ENCODE measurements around the gene WWOX.
"Not testable (repeated sequence)": the region's sequence is repeated elsewhere in the genome, so short reads cannot be mapped to it uniquely, and the experiment has no call there.

The WWOX gene

DNA sequence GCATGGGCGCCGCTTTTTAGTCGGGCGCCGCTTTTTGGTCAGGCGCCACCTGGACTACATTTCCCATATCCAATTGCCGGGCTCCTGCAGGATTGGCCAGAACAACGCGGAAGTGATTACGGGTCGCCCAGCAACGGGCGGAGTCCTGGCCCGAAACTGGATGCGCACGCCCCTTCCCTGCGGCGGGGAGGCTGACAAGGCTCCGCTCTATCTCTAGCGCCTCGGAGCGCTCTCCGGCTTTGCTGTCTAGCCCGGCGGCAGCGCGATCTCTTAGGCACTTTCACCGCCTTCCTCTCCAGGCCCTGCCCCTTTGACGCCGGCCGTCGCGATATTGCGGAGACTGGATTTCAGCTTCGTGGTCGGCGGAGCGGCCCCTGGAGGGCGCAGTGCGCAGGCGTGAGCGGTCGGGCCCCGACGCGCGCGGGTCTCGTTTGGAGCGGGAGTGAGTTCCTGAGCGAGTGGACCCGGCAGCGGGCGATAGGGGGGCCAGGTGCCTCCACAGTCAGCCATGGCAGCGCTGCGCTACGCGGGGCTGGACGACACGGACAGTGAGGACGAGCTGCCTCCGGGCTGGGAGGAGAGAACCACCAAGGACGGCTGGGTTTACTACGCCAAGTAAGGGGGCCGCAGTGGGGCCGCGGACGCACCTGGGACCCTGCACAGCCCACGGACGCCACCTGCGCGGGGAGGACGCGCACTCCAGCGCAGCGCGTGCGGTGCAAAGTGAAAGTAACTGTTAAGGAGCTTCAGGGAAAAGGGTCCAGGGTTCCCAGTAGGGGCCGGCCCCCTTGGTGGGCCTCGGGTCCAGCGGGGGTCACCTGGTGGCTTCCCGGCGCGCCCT is at the start of gene WWOX:
TSS of gene WWOX (plus strand) at position 384 of the 841 bp plus-strand sequence.
- peak; percentile 88 to 91 for DNase-seq

DNA sequence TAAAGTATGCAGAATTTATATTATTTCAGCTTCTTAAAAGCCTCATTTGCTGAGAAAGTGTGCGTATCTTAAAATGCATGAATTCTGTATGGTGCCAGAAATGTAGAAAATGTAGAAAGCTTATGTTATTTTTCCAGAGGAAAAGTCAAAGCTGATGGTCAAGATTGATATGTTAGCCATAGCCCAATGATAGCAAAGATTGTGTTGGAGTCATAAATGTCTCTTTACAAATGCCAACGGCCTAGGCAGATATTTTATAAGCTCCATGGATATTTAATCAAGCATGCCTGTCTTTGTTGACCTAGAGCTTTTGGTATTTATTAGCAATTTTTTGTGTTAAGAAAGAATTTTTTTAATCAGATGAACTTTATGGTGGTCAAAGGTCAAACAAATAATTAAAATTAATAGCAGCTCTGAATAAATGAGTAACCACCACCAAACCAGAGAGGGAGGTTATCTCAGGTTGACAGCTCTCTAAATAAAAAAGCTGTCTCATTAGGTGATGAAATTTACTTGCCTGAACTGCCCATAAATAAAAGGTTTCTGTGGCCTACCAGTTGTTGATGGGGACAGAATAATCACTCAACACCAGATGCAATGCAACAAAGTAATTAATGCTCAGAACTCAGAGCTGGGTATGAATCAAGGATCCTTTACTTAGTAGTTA is 48.6 kb upstream of the WWOX start:
- DNase-seq = no peak

DNA sequence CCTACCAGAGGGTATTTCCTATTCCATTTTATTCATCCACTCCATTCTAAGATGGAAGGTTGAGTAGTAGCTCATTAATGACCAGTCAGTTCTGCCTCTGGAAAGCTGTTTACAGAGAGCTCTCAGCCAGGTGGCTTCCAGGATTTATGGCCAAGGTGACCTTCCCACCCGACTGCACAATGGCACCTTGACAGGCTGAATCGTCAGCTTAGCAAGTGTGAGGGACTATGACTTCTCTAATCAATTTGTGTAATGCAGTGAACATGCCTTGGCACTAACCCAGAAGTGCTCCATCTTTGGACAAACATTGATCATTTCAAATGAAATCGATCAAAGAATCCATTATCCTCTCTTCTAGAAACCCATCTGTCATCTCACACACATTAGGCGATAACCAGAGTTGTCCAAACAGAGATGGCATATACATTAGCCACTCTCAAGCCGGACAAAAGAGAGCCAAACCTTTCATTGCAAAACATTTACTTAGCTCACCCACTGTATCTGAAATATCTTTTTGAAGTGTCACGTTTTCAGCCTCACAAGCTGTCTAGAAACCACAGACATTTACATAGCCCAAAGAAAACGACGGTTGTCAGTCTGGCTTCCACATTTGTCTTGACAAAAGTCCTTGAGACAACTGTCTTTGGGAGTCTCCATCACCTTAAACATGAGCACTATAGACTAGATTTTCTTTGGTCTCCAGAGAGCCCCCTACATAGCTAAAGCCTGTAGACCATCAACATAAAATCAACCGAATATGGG is 41.5 kb upstream of the WWOX start:
- DNase-seq = no peak

DNA sequence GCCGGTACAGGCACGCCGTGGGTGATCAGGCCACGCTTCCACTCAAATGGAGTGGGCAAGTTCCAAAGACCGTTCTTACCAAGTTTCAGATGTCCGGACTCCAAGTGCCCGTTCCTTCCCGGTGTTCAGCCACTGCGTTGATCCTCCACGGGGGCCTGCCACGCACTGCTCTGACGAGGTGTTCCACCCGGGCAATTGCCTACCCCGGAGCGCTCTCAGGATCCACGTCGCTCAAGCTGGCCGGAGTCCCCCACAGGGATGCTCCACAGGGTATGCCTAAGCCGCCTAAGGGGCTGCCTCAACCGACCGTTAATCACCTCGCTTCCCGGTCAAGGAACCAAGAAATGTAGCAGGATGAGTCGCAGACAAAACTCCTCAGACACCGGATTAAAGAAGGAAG is 39.6 kb upstream of the WWOX start:
- DNase-seq = not testable (repeated sequence)

DNA sequence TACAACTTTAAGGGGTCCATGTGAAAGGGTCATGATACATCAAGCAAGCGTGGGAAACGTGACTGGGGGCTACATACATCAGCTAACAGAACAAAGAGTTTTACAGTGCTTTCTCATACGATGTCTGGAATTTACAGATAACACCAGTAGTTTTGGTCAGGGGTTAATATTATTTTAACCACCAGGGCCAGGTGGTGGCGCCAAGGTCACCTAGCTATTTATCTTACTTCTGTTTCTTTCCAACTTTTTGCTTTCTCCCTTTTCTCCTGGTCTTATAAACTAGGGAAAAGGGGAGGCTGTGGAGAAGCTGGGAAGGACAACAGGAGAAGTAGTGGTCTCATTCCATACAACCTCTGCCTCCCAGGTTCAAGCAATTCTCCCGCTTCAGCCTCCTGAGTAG is 39.2 kb upstream of the WWOX start:
- no peak for DNase-seq

DNA sequence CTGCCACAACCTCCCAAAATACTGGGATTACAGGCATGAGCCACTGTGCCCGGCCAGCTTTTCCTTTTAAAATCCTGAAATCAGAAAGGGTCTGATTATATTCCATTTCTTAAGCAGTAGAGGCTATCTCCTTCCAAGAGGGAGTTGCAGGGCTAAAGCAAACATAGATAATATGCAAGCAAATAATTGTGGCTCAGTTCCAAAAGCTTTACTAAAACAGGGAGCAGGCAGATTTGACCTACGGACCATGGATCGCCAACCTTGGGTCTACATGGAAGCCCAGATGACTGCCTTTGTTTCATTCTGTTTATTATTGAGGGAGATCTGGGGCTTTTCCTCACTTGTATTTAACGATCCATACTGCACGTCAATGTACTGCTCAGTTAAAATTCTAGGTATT is 38.6 kb upstream of the WWOX start:
- no peak for DNase-seq

DNA sequence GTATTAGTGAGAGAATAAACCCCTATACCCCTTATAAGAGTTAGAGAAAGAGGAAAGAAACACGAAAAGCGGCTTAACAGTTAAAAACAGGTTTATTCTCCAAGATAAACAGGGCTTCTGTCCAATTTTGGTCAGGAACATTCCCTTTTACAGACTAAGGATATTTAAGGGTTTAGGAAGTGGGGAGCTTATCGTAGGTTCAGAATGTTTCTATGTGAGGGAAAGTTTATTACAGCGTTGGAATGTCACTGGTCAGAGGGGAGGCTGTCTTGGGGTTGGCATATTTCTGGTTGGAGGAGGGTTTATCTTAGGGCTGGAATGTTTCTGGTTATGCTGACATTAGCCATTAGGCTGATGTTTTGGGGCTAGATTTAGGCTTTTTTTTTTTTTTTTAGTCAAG is 34.1 kb upstream of the WWOX start:
- no peak for DNase-seq

DNA sequence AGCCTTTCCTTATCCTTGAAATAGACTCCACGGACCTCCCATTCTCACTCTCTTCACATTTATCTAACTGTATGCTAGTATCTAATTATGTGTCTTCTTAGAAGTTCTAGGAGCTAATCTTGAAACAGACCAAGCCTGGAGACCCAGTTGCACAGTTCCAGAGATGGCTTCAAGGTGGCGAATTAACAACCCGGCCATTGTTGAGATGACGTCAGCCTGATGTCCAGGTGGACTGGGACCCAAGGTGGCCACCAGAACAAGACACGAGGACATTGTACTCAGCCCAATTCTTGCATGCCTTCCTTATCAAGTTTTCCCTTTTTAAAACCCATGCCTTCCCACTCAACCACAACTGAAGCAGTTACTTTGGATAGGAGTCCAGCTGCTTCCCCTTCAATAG is 29.5 kb upstream of the WWOX start:
- DNase-seq = no peak

DNA sequence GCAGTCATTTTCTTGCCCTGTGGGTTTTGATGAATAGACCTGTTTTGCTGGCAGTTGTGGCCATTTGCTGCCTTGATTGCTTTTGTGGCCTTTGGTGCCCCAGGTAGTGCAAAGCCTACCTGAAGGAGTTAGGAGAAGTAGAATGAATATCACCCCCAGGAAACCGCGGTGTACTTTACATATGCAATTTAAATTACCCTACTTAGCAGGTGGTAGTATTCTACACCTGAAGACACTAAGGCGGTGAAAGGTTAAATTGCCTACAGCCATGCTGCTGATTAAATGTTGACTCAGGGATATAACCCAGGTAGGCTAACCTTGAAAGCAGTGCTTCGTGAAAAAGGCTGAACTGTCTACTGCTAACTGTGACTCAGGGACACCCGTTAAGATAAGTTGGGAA is 27.2 kb upstream of the WWOX start:
- DNase-seq = no peak

DNA sequence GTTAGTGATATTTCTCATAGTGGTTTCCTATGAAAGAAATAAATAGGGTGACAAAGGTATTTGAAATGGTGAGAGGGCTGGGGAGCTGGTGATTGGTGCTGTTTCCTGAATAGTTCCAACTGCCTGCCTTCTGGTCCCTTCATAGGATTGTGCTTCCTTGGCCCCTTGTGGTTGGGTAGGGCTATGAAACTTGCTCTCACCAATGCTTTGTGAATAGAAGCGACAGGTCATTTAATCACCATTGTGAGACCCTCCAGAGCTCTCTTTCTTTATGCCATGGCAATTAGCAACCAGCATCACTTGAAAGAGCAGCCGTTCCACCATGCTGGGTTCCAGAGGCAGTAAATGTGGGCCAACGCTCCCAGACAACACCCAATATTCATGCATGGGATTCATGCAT is 23.7 kb upstream of the WWOX start:
- DNase-seq = no peak

DNA sequence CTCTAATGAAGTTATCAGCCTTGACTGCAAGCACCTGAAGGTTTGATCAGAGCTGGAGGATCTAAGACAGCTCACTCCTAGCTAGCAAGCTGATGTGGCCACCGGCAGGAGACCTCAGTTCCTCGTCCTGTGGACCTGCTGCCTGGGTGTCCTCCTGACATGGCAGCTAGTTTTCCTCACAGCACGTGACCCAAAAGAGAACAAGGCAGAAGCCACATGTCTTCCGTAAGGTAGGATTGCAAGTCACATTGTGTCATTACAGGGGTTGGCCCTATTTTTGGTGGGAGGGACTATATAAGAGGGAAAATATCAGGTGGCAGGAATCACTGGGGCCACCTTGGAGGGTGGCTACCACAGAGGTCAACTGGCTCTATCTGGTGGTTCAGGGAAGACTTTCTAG is 18.1 kb upstream of the WWOX start:
- no peak for DNase-seq

DNA sequence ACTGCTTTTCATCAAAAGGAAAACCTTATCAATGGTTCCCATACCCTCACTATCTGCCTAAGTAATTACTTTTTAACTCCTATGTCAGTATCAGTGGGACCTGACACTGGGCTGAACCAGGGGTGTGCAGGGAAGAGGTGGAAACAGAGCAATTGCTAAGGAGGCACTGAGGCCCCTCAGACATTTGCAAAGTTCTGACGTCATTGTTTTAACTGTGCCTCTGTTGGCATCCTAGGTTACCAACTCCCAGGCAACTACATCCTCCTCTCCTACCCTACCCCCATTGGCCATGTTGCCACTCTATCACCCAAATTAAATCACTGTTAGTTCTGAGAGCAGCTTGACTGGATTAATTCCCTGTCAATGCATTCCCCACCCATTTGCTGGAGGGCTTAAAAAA is 8.0 kb upstream of the WWOX start:
- no peak for DNase-seq

DNA sequence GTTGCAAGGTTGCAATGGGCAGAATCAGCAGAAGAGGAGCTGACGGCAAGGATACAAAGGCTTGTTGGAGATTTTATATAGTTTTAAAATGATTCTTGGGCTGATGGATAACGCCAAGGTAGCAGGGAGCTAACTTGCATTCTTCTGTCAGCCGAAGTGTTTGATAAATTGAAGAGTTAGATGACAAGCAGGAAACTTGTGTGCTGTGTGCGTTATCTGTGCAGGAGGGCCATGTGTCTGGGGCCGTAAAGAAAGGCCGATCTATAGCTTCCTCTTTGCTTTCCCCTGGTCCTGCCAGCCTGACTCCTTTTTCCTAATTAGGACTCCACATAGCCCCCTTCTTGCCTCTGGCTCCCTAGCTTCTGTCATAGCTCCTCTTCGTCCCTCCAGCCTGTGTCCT is 6.7 kb upstream of the WWOX start:
- no peak for DNase-seq

DNA sequence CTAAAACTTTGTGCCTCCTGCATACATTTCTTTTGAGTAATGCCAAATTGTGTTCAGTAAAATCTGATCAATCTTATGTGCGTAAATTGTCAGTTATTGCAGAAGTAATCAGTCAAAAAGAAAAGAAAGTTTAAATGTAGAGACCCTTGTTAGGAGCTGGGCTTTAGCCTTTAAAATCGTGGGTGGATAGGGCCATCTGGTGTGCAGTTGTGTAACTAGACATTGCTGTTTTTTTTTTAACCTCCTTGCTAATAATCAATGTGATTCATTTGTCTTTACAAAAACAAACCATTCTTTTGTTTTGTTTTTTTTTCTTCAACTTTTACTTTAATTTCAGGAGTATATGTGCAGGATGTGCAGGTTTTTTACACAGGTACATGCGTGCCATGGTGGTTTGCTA is 5.3 kb upstream of the WWOX start:
- DNase-seq = no peak

DNA sequence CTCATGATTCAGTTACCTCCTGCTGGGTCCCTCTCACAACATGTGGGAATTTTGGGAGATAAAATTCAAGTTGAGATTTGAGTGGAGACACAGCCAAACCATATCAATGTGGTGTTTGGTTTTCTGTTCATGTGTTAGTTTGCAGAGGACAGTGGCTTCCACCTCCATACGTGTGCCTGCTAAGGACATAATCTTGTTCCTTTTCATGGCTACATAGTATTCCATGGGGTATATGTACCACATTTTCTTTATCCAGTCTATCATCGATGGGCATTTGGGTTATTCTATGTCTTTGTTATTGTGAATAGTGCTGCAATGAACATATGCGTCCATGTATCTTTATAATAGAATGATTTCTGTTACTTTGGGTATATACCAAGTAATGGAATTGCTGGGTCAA is 4.5 kb upstream of the WWOX start:
- no peak for DNase-seq

DNA sequence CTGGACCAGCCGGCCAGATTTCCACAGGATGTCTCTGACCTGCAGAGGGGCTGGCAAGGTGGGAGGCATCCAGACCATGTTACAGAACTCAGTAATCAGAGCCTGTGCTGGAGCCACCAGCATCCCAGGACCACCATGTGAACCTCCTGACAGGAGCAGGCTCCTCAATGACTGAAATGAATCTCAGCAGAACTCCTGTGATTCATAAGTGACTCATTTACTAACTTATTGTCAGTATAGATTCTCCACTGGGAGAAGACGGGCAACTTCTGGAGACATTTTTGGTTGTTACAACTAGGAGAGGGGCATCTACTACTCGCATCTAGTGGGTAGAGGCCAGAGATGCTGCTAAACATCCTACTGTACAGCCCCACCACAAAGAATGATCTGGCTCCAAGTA is 3.1 kb upstream of the WWOX start:
- DNase-seq = no peak

DNA sequence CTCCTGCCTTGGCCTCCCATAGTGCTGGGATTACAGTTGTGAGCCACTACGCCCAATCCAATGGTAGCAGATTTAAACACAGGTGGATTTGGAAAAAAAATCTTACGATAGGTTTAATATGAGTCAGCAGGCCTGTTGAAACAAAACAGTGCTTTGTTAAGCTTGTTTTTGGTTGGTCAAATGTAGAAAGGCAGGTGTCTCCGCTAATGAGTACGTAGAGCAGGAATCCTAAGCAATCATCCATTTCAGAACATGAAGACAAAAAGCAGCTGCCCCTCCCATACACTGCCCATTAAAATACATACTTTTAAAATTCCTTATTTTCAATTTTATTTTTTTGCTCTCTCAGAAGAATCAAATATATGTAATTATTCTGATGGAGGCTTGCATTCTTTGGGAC is 1.9 kb upstream of the WWOX start:
- DNase-seq = no peak

DNA sequence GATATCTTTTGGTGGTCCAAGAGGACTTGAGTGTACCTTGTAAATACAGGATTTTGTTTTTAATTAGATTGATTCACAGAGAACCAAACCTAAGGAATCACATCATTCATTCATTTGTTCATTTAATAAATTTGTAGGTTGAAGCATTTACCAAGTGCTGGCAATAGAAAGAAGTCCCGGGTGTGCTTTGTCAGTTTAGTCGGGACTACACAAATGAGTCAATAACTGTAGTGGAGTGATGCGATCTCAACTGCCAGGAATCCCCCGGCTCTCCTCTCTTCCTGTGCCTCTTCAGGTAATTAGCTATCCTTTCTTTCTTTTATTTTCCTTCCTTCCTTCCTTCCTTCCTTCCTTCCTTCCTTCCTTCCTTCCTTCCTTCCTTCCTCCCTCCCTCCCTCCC is 1.4 kb upstream of the WWOX start:
- no peak for DNase-seq

DNA sequence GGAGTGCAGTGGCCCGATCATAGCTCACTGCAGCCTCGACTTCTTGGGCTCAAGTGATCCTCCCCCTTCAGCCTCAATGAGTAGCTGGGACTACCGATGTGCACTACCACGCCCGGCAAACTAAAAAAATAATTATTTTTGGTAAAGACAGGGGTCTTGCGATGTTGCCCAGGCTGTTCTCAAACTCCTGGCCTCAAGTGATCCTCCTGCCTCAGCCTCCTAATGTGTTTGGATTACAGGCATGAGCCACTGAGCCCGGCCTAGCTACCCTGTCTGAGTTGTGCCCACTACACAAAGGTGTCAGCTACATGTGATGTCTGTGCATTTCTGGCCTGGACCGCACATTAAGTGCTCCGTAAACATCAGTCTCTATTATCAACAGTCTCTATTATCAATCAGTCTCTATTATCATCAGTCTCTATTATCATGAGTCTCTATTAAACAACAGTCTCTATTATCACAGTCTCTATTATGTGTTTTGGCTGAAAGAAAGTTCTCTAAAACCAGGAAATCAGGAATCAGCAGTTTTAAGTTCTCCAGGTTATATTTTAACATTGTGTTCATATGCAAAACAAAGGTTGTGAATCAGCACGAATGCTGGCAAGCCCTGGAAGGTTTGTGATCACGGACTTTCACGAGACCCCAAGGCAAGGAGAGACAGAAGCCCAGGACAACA is 721 bp upstream of the WWOX start:
- no peak for DNase-seq

DNA sequence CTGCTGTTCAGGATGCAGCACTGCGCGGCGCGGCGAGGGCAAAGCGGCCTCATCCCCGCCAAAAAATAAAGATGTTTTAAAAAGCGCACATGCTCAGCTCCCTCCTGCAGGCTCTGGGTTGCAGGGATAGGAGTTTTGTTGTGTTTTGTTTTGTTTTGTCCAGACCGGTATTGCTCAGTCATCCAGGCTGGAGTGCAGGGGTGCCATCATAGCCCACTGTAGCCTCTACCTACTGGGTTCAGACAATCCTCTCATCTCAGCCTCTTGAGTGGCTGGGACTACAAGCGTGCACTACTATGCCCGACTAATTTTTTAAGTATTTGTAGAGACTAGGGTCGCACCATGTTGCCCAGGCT is 636 bp downstream of the WWOX start:
- no peak for DNase-seq

DNA sequence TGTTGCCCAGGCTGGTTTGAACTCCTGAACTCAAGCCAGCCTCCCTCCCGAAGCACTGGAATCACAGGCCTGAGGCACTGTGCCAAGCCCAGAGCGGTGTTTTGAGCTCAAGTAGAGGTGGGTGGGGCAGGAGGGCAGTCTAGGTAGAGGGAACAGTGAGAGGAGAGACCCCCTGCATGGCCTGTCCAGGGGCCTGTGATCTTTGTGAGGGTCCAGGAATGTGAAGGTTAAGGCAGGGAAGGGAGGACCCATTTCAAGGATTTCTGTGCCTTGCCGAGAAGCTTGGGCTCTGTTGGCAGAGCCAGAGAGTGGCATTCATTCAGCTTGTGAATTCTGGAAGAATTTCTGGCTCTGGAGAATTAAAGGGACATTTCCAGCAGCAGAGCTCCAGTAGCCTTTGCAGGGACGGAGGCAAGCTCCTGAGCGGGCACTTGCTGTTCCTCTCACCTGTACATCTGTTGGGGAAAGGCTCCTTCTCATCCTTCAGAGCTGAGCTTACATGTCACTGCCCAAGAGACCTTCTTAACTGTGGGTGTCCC is 2.7 kb downstream of the WWOX start:
- DNase-seq = no peak

DNA sequence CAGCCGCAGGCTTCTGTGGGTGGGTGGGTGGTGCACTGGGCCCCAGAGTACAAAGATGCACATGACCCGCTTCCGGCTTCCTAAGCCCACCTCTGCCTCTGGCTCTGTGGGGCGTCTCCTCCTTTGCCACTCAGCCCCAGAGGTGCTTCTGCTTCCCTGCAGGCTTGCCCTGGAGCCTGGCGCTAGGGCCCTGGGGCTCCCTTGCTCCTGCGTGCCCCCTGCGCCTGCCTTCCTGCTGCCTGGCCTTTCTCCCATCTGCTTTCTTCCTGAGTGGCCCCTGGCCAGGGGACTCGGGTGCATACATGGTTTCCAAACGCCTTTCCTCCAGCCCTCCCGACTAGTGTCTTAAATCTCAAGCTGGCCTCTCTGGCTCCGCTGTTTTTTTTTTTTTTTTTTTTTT is 3.4 kb downstream of the WWOX start:
- no peak for DNase-seq

DNA sequence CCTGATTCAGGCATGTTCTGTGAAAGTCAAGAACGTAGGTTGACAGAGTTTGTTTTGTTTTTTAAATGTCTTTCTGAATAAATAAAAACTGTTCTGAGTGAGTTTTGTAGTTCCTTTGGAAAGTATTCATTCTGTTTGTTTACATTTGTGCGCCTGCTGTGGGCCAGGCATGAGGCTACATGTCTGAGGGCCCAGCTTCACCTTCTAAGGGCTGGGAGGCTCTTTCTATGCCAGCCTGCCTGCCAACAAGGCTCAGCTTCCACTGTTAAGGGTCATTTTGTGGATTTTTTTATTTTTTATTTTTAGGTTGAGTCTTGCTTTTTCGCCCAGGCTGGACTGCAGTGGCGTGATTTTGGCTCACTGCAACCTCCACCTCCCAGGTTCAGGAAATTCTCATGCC is 6.1 kb downstream of the WWOX start:
- no peak for DNase-seq
